ENCODE measurements around the gene CA10.

- TF ChIP-seq CTCF (IDR thresholded peaks at IDR 0.05): no peak
- TF ChIP-seq POLR2A (IDR thresholded peaks at IDR 0.05): no peak
Measured at GRCh38 chr17:51745993-51746392, 412.5 kb downstream of the CA10 start.

All from gastroesophageal sphincter (tissue), 3 donors.